NB4 (cell line): ENCODE measurements around the gene CAB39.

Experiments used
- DNase-seq: peaks from one replicate; pipeline ENCODE4 v3.0.0; 2010; ENCODE audit warnings: low read depth
- H3K4me3 ChIP-seq: one replicate; pipeline ENCODE4 v1.5.1; 2011; ENCODE audit warnings: mild to moderate bottlenecking, low read depth, low read length, moderate library complexity
- MAX ChIP-seq: IDR thresholded peaks from 2 replicates; pipeline ENCODE4 v1.6.1; 2011; ENCODE audit warnings: low read depth, low read length
- MYC ChIP-seq: IDR thresholded peaks from 2 replicates; pipeline ENCODE4 v1.6.1; 2011; ENCODE audit warnings: low read depth, low read length
- POLR2A ChIP-seq: IDR thresholded peaks from 2 replicates; pipeline ENCODE4 v1.6.1; 2011; ENCODE audit warnings: mild to moderate bottlenecking; ENCODE audit not compliant: insufficient read length; ENCODE audit errors: extremely low read depth
- TF ChIP-seq, protein P1 (sequence below): IDR thresholded peaks from one replicate; pipeline ENCODE4 v1.5.1; 2012; ENCODE audit warnings: low read depth, low read length

CAB39 gene

DNA sequence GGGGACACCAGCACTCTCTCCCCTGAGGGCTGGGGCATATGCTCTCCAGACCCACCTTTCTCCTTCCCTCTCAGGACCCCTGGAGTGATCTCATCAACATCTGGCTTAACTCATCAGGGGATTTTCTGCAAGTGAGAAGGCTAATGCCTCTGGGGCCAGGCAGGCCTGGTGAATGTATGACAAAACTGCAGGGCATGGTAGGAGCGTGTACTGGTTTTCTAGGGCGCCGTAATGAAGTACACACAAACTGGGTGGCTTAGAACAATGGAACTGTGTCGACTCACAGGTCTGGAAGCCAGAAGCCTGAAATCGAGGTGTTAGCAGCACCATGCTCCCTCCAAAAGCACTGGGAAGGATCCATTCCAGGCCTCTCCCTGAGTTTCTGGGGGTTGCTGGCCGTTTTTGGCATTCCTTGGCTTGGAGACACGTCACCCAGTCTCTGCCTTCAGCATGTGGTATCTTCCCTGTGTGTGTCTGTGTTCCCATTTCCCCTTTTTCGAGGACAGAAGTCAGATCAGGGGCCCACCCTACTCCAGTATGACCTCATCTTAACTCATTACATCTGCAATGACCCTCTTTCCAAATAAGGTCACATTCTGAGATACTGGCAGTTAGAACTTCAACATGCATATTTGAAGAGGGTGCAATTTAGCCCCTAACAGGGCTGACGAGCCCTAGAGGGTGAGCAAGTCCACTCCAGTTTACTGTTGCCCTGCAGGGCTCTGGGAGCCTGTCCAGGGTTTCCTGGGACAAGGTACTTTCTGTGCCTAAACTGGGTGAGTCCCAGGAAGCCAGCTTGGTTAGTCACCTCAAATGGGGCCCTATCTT is 45.5 kb upstream of the CAB39 start:
- H3K4me3 ChIP-seq = no peak overlapping the region
- DNase-seq = peak; percentile 93
- TF ChIP-seq MAX (no peak; the same call in 1 of the 2 replicates), MYC (no peak), POLR2A (no peak)
- TF ChIP-seq, protein P1, sequence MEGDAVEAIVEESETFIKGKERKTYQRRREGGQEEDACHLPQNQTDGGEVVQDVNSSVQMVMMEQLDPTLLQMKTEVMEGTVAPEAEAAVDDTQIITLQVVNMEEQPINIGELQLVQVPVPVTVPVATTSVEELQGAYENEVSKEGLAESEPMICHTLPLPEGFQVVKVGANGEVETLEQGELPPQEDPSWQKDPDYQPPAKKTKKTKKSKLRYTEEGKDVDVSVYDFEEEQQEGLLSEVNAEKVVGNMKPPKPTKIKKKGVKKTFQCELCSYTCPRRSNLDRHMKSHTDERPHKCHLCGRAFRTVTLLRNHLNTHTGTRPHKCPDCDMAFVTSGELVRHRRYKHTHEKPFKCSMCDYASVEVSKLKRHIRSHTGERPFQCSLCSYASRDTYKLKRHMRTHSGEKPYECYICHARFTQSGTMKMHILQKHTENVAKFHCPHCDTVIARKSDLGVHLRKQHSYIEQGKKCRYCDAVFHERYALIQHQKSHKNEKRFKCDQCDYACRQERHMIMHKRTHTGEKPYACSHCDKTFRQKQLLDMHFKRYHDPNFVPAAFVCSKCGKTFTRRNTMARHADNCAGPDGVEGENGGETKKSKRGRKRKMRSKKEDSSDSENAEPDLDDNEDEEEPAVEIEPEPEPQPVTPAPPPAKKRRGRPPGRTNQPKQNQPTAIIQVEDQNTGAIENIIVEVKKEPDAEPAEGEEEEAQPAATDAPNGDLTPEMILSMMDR = no peak

DNA sequence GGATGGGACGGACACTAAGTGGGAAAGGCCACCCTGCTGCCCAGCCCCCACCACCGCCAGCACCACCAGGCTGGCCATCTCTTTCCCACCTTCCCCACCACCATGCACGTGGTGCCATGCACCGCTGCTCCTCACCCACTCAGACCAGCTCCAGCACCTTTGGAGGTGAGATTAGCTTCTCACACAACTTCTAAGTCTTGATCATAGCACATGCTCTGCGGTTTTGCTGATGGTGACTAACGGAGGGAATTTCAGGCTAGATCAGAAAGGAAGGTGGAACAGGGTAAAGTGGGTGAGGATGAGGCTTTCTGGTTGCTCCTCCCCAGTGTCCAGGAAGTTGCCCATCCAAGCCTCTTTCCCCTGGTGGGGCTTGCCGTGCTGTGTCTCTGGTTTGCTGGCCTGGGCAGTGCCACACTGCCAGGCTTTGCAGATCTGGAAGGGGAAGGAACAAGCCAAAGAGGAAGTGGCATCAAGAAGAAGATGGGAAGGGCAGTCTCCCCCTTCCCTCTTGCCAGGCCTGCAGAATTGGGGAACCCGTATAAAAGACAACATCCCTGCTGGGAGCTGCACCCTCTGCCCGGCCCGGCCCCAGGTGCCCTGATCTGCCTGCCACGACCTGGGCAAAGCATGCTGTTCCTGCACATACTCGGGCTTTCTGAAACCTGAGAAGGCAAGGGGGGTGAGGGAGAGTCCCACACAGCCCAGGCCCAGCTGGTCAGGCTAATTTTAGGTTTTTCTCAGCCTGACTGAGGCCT is 44.3 kb upstream of the CAB39 start:
- no peak overlapping the region for H3K4me3 ChIP-seq
- peak; percentile 56 for DNase-seq

GRCh38 chr2:230668939-230669303 is 43.7 kb upstream of the CAB39 start:
- peak; percentile 53 for DNase-seq
- TF ChIP-seq, protein P1 = no peak
- TF ChIP-seq POLR2A (no peak), MAX (no peak), MYC (no peak)
- H3K4me3 ChIP-seq = no peak overlapping the region

More for the DNA sequence above, 44.3 kb upstream of the CAB39 start:
- TF ChIP-seq MAX (0 out of 2 replicates have a peak, but pooled peaks have one; percentile 18), POLR2A (no peak), MYC (no peak; the same call in 1 of the 2 replicates)
- TF ChIP-seq, protein P1 = no peak

- no peak overlapping the region for H3K4me3 ChIP-seq
- peak; percentile 49 for DNase-seq
- TF ChIP-seq, protein P1 = no peak
- TF ChIP-seq MYC (no peak), POLR2A (no peak), MAX (no peak)
Measured at GRCh38 chr2:230669386-230669950, 43.2 kb upstream of the CAB39 start.

DNA sequence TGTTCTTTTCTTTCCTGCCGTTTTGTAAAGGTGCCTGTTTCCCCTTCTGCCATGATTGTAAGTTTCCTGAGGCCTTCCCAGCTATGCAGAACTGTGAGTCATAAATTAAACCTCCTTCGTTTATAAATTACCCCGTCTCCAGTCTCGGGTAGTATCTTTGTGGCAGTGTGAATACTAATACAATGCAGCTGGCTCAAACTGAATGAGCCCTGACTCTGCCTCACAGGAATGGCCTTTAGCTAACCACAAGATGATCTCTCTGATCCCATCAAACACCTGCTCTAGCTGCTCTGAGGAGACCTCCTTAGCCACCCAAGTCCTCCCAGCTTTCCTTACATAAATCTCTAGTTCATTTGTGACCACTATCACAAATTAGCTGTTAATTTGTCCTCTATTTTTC is 41.5 kb upstream of the CAB39 start:
- no peak for DNase-seq
- TF ChIP-seq MYC = no peak
- TF ChIP-seq POLR2A = no peak
- TF ChIP-seq, protein P1 = no peak

More for the DNA sequence above, 41.5 kb upstream of the CAB39 start:
- no peak overlapping the region for H3K4me3 ChIP-seq
